Breast epithelium (tissue), 4 donors: ENCODE measurements around the gene ATXN10. TPM values are rescaled to one million over a fixed set of nuclear protein-coding genes. Genes with fewer than 3 reads are reported as not detected.

Experiments used
- DNase-seq, 2 donors: peaks; one replicate each; pipeline ENCODE4 v3.0.0-alpha.2; 2019; ENCODE audit warnings: low spot score in 2 of 2
- H3K27ac ChIP-seq, 2 donors: fragments of 200-600 bp; sonication (generic) in 1 of 2; one replicate each; pipeline ENCODE4 v1.5.1; 2016 to 2019; ENCODE audit warnings: mild to moderate bottlenecking in 1 of 2
- H3K27me3 ChIP-seq, 2 donors: fragments of 200-600 bp; sonication (generic) in 1 of 2; one replicate each; pipeline versions ENCODE4 v1.5.1 to v1.6.0; 2017 to 2019; ENCODE audit warnings: control low read depth in 1 of 2, mild to moderate bottlenecking in 1 of 2
- H3K36me3 ChIP-seq: fragments of 200-600 bp; one replicate; pipeline ENCODE4 v1.5.1; 2019
- H3K4me1 ChIP-seq, 2 donors: fragments of 200-600 bp; sonication (generic); one replicate each; pipeline ENCODE4 v1.5.1; 2016 to 2019; ENCODE audit warnings: control low read depth in 1 of 2
- H3K4me3 ChIP-seq, 3 donors: fragments of 200-600 bp; sonication (generic); 1 replicate in 2 of 3; 2 replicates in 1 of 3; pipeline ENCODE4 v1.5.1; 2016 to 2019; ENCODE audit warnings: mild to moderate bottlenecking in 3 of 3, moderate library complexity in 2 of 3
- H3K9me3 ChIP-seq, 2 donors: fragments of 200-600 bp; sonication (generic) in 1 of 2; one replicate each; pipeline ENCODE4 v1.5.1; 2016 to 2019; ENCODE audit warnings: control low read depth in 1 of 2
- POLR2A ChIP-seq: fragments of 450-650 bp; IDR thresholded peaks from one replicate; pipeline ENCODE4 v1.6.1; 2016; ENCODE audit warnings: antibody characterized with exemption, mild to moderate bottlenecking, moderate library complexity
- POLR2AphosphoS5 ChIP-seq, 3 donors: sonication (generic); formaldehyde crosslinking; IDR thresholded peaks; one replicate each; pipeline ENCODE4 v1.6.1; 2017; ENCODE audit warnings: antibody characterized with exemption in 3 of 3
- intact Hi-C: fragments of 100-400 bp; cut with DNase I; formaldehyde crosslinking; loops from one replicate; pipeline ENCODE4 v1.15.1; 2023; ENCODE audit warnings: low total_unique reads
- total RNA-seq, 3 donors: library from RNA; depleted of rRNA; stranded (reverse); fragments of >200 nt; gene quantifications; one replicate each; pipeline ENCODE4 v1.1.0, GENCODE V29; 2016
- TF ChIP-seq, protein P1 (sequence below), 3 donors: fragments of 450-650 bp; IDR thresholded peaks; one replicate each; pipeline ENCODE4 v1.5.1; 2016 to 2017; ENCODE audit warnings: antibody characterized with exemption in 3 of 3, mild to moderate bottlenecking in 3 of 3, moderate library complexity in 3 of 3

ATXN10 gene
- total RNA-seq, 3 donors from 2014 or later: 78.6 to 145 (median 138) TPM

DNA sequence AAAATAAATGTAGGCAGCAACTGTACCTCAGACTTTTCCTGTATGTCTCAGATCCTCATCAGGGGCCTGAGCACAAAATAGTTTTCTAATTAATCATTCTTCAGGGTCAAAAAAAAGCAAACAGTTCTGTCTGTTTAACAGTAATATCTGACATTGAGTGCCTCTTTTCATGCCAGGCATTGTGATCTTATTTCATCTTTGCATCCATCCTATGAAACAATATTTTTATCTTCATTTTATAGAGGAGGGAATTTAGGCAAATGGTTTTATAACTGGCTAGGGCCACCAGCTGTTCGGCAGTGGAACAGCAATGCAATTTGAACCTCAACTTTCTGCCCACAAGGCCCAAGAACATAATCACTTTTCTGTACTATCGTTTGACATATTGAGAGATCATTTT is 159.8 kb downstream of the ATXN10 start:
- H3K4me3 ChIP-seq: no peak overlapping the region
- no peak for DNase-seq
- intact Hi-C loops: loop anchor here (5.0 kb wide), 1 partner anchor 874 kb away; no protein-coding TSS in a partner anchor
- H3K27me3 ChIP-seq: no peaks in the 10 kb centered on the region
- no peaks in the 10 kb centered on the region for H3K4me1 ChIP-seq
- TF ChIP-seq POLR2AphosphoS5 (IDR thresholded peaks at IDR 0.05): no peak
- TF ChIP-seq, protein P1, sequence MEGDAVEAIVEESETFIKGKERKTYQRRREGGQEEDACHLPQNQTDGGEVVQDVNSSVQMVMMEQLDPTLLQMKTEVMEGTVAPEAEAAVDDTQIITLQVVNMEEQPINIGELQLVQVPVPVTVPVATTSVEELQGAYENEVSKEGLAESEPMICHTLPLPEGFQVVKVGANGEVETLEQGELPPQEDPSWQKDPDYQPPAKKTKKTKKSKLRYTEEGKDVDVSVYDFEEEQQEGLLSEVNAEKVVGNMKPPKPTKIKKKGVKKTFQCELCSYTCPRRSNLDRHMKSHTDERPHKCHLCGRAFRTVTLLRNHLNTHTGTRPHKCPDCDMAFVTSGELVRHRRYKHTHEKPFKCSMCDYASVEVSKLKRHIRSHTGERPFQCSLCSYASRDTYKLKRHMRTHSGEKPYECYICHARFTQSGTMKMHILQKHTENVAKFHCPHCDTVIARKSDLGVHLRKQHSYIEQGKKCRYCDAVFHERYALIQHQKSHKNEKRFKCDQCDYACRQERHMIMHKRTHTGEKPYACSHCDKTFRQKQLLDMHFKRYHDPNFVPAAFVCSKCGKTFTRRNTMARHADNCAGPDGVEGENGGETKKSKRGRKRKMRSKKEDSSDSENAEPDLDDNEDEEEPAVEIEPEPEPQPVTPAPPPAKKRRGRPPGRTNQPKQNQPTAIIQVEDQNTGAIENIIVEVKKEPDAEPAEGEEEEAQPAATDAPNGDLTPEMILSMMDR (IDR thresholded peaks at IDR 0.05): no peak
- no peak for TF ChIP-seq POLR2A
- no peaks in the 10 kb centered on the region for H3K9me3 ChIP-seq
- no peak overlapping the region for H3K27ac ChIP-seq
- no peaks in the 10 kb centered on the region for H3K36me3 ChIP-seq

DNA sequence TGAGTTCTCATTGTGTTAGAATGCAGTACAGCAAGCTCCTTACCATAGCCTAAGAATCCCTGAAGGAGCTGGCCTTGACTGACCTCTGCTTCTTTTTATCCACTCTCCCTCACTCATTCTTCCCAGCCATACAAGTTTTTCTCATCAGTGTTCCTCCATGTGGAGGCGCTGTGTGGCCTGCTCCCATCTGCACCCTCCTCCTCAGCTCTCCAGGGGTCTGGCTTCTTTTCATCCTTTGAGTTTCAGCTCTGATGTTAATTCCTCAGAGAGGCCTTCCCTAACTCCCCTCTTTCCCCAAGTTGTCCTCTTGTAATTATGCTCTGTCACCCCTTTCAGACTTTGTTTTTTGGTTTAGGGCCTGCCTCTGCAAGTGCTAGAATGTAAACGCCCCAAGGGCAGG is 160.5 kb downstream of the ATXN10 start:
- no peaks in the 10 kb centered on the region for H3K4me1 ChIP-seq
- intact Hi-C loops: loop anchor here (5.0 kb wide), 1 partner anchor 875 kb away; no protein-coding TSS in a partner anchor
- no peaks in the 10 kb centered on the region for H3K27me3 ChIP-seq
- DNase-seq: no peak
- H3K27ac ChIP-seq: no peak overlapping the region
- no peak overlapping the region for H3K4me3 ChIP-seq
- TF ChIP-seq POLR2A: no peak
- TF ChIP-seq, protein P1 (IDR thresholded peaks at IDR 0.05): no peak
- TF ChIP-seq POLR2AphosphoS5 (IDR thresholded peaks at IDR 0.05): no peak
- no peaks in the 10 kb centered on the region for H3K9me3 ChIP-seq
- no peaks in the 10 kb centered on the region for H3K36me3 ChIP-seq

DNA sequence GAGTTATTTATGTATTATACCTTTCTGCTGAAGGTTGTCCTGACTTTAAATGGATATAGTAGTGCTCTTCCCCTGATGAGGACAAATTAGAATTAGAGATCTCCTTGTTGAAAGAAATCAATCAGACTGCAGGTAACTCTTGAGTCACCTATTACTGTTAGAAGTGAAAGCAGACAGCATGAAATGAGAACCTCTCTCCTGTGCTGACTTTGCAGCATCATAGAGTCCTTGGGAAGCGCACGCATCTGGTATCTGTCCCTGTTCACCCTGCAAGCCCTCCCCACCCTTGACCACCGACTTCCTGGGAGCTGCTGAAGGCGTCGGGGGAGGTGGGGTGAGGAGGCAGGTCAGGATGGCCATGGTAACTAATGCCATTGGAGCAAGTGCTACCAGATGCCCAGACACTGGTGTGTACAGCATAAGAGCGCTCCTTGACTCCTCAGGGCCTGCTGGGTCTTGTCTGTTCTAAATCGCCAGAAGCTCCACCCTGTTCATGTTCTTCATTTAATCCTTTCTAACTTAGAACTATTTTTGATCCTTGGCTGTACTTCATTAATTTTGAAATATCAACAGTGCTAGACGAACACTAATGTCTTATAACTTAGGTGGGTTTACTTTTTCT is 161.4 kb downstream of the ATXN10 start:
- TF ChIP-seq POLR2AphosphoS5 (IDR thresholded peaks at IDR 0.05) (no peak), POLR2A (no peak)
- TF ChIP-seq, protein P1 (IDR thresholded peaks at IDR 0.05): no peak
- no peak overlapping the region for H3K4me3 ChIP-seq
- no peaks in the 10 kb centered on the region for H3K27me3 ChIP-seq
- H3K9me3 ChIP-seq: no peaks in the 10 kb centered on the region
- no peaks in the 10 kb centered on the region for H3K36me3 ChIP-seq
- no peak for DNase-seq
- no peak overlapping the region for H3K27ac ChIP-seq
- no peaks in the 10 kb centered on the region for H3K4me1 ChIP-seq
- intact Hi-C loops: loop anchor here (5.0 kb wide), 1 partner anchor 876 kb away; no protein-coding TSS in a partner anchor

DNA sequence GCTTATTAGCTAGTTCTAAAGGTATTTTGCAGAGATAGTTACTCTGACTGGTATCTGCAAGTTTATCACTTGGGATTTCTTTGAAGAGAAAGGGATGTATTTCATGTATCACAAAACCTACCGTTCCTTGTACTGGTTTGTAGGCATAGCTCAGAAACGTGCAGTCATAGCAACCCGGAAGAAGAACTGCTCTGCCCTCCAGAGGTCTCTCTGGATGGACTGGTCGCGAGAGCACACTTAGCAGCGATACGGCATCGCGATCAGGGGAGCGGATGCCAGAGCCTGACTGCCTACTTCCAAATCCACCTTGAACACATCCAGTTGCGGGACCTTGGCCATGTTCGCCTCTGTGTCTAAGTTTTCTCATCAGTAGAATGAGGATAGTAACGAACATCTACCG is 162.0 kb downstream of the ATXN10 start:
- Histone ChIP-seq H3K9me3 (no peaks in the 10 kb centered on the region), H3K4me3 (no peak overlapping the region), H3K4me1 (no peaks in the 10 kb centered on the region), H3K27me3 (no peaks in the 10 kb centered on the region), H3K36me3 (no peaks in the 10 kb centered on the region), H3K27ac (no peak overlapping the region)
- TF ChIP-seq, protein P1 (IDR thresholded peaks at IDR 0.05): no peak
- TF ChIP-seq POLR2AphosphoS5 (IDR thresholded peaks at IDR 0.05) (no peak), POLR2A (no peak)
- intact Hi-C loops: loop anchor here (5.0 kb wide), 1 partner anchor 876 kb away; no protein-coding TSS in a partner anchor
- DNase-seq: no peak

DNA sequence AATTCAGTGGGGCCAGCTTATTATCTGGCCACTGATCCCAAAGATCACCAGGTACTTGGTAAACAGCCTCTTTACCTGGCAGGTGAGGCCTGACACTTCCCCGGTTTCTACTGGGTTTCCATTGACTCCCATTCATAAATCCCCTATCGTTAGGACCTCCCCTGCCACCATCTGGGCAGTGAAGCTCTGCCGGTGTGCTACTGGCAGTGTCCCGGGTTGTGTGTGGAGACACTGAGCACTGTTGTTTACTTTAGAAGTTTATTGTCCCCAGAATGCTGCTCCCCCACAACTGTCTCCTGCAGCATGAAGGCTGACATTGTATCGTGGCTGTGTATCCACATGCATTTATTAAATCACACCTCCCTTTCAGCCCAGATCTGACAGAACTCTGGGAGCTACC is 162.6 kb downstream of the ATXN10 start:
- no peak overlapping the region for H3K27ac ChIP-seq
- TF ChIP-seq, protein P1 (IDR thresholded peaks at IDR 0.05): no peak
- TF ChIP-seq POLR2A (no peak), POLR2AphosphoS5 (IDR thresholded peaks at IDR 0.05) (no peak)
- DNase-seq: no peak
- no peaks in the 10 kb centered on the region for H3K27me3 ChIP-seq
- no peaks in the 10 kb centered on the region for H3K36me3 ChIP-seq
- intact Hi-C loops: loop anchor here (5.0 kb wide), 1 partner anchor 877 kb away; no protein-coding TSS in a partner anchor
- no peaks in the 10 kb centered on the region for H3K4me1 ChIP-seq
- no peaks in the 10 kb centered on the region for H3K9me3 ChIP-seq
- H3K4me3 ChIP-seq: no peak overlapping the region
